CD4-positive, CD25-positive, alpha-beta regulatory T cell (primary cell): ENCODE data around the gene FARP1. TPM values are rescaled to one million over a fixed set of nuclear protein-coding genes. Genes with fewer than 3 reads are reported as not detected.

Experiments used
- ATAC-seq, 2 donors: fragments of 150-1000 bp; cut with Tn5 transposase; one replicate each; pipeline ENCODE4 v1.10.0; 2021; ENCODE audit warnings: low read depth in 2 of 2, moderate number of reproducible peaks in 2 of 2, moderate library complexity in 1 of 2
- DNase-seq, 3 donors: peaks; one replicate each; pipeline versions ENCODE4 v3.0.0 to v3.0.0-alpha.2; 2012 to 2022; ENCODE audit warnings: mixed read lengths in 1 of 3
- H3K27ac ChIP-seq: one replicate; pipeline ENCODE4 v1.7.0; 2013; ENCODE audit warnings: mild to moderate bottlenecking, low read length; ENCODE audit not compliant: insufficient read depth, poor library complexity, severe bottlenecking
- H3K27me3 ChIP-seq: one replicate; pipeline ENCODE4 v1.7.0; 2013; ENCODE audit warnings: low read length; ENCODE audit not compliant: control insufficient read depth, insufficient read depth
- H3K36me3 ChIP-seq: one replicate; pipeline ENCODE4 v1.7.0; 2013; ENCODE audit warnings: mild to moderate bottlenecking, low read length, moderate library complexity; ENCODE audit not compliant: control insufficient read depth, insufficient read depth
- H3K4me1 ChIP-seq: 2 replicates; pipeline ENCODE4 v1.7.0; 2013; ENCODE audit warnings: mild to moderate bottlenecking, low read length; ENCODE audit not compliant: insufficient read depth, control insufficient read depth, poor library complexity, severe bottlenecking
- H3K4me3 ChIP-seq: one replicate; pipeline ENCODE4 v1.7.0; 2013; ENCODE audit warnings: low read depth, mild to moderate bottlenecking, low read length, moderate library complexity
- H3K9me3 ChIP-seq, 2 experiments: 1 replicate in 1 of 2; 2 replicates in 1 of 2; pipeline ENCODE4 v1.7.0; 2013; ENCODE audit warnings: low read length in 2 of 2, mild to moderate bottlenecking in 1 of 2, moderate library complexity in 1 of 2; ENCODE audit not compliant: control insufficient read depth in 2 of 2
- H3K27ac Mint-ChIP-seq, 3 donors: one replicate each; pipeline ENCODE4 v1.8.0; 2020 to 2022; ENCODE audit warnings: mild to moderate bottlenecking in 3 of 3, mixed read lengths in 3 of 3, moderate library complexity in 2 of 3
- H3K27me3 Mint-ChIP-seq: one replicate; pipeline ENCODE4 v1.8.0; 2022; ENCODE audit warnings: mild to moderate bottlenecking, mixed read lengths
- H3K36me3 Mint-ChIP-seq: one replicate; pipeline ENCODE4 v1.8.0; 2020; ENCODE audit warnings: mixed read lengths
- H3K4me1 Mint-ChIP-seq, 4 donors: one replicate each; pipeline ENCODE4 v1.8.0; 2020 to 2022; ENCODE audit warnings: mixed read lengths in 4 of 4, mild to moderate bottlenecking in 1 of 4
- H3K4me3 Mint-ChIP-seq, 4 donors: one replicate each; pipeline ENCODE4 v1.8.0; 2020 to 2022; ENCODE audit warnings: mild to moderate bottlenecking in 4 of 4, mixed read lengths in 4 of 4, moderate library complexity in 3 of 4
- H3K9me3 Mint-ChIP-seq, 7 donors: one replicate each; pipeline ENCODE4 v1.8.0; 2020 to 2022; ENCODE audit warnings: mixed read lengths in 7 of 7, mild to moderate bottlenecking in 3 of 7, moderate library complexity in 2 of 7
- polyA plus RNA-seq, 4 donors: library from polyadenylated mRNA; unstranded; fragments of 300-500 nt; fragmentation: Illumina TruSeq; gene quantifications; one replicate each; pipeline ENCODE4 v1.2.3, GENCODE V29; 2021
- total RNA-seq: library from RNA; stranded (reverse); gene quantifications from one replicate; pipeline ENCODE4 v1.2.3, GENCODE V29; 2022

The FARP1 gene
- total and polyA plus RNA-seq, 5 donors from 2014 or later = 0.25 to 0.79 (median 0.46) TPM

DNA sequence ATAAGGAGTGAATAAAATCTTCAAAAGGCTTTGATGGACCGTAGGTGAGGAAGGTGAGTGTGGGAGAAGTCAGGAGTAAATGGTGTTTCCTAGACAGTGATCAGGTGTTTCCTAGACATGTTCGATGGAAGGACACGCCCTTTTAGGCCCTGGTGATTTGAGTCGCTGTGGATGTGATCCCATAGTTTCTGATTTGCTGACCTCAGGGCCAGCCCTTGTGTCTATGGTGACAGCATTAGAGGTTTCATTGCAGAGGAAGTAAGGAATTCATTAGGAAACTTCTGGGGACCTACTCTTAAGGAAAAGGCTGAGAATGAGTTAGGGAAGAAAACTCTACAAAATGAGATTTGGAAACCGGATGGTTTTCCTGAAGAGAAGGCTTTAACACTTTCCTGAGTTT, 65.7 kb downstream of the FARP1 start:
- no peak for ATAC-seq
- Mint-ChIP-seq H3K27ac (no peak overlapping the region), H3K27me3 (peaks cover 8% of the 10 kb centered on the region)

DNA sequence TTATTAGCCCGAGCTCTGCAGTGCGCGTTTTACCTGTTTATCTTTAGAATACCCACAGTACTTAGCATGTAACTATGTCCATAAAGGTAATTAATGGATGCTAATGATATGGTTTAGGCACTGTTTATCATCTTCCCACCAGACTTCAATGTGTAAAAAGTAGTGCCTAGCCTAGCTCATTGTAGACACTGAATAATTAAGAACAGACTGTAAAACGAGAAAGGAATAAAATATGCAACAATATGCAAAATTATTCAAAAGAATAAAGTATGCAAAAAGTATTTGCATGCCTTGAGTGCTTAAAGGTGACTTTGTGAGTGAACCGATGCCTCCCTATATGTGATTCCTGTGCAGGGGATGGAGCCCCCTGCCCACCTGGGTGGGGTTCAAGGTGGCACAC, 69.9 kb downstream of the FARP1 start:
- Histone ChIP-seq H3K4me3 (no peak overlapping the region), H3K9me3 (no peaks in the 10 kb centered on the region), H3K36me3 (no peaks in the 10 kb centered on the region), H3K27me3 (no peaks in the 10 kb centered on the region), H3K4me1 (no peaks in the 10 kb centered on the region), H3K27ac (no peak overlapping the region)
- Mint-ChIP-seq H3K4me3 (no peak overlapping the region), H3K27ac (no peak overlapping the region), H3K9me3 (peaks cover 0 to 5% (median 1%) of the 10 kb centered on the region in 7 donors), H3K4me1 (no peaks in the 10 kb centered on the region), H3K36me3 (no peaks in the 10 kb centered on the region), H3K27me3 (peaks cover 4% of the 10 kb centered on the region)
- DNase-seq (no peak), ATAC-seq (no peak)

More for the DNA sequence above, 65.7 kb downstream of the FARP1 start:
- Histone ChIP-seq H3K4me1 (no peaks in the 10 kb centered on the region), H3K9me3 (no peaks in the 10 kb centered on the region), H3K4me3 (no peak overlapping the region), H3K27ac (no peak overlapping the region), H3K36me3 (no peaks in the 10 kb centered on the region), H3K27me3 (no peaks in the 10 kb centered on the region)
- no peaks in the 10 kb centered on the region for H3K36me3 Mint-ChIP-seq
- peaks cover 0 to 18% (median 3%) of the 10 kb centered on the region in 7 donors for H3K9me3 Mint-ChIP-seq
- H3K4me3 Mint-ChIP-seq = no peak overlapping the region
- DNase-seq = no peak
- no peaks in the 10 kb centered on the region for H3K4me1 Mint-ChIP-seq

DNA sequence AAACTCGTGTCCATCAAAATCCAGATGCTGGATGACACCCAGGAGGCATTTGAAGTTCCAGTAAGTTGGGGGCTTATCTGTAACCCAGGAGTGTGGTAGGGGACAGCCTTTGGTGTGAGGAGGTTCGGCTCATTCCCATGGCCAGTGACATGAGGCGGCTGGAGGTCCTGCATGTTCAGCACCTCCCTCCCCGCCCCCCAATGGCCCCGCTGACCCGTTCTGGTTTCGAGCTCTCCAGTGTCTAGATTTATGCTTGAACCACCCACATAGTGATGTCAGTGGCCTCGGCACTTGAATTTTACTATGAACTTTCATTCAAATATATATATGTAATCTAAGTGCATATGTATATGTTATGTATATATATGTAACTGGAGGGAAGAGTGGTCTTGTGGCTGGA, 70.5 kb downstream of the FARP1 start:
- H3K27me3 Mint-ChIP-seq = peaks cover 4% of the 10 kb centered on the region
- peaks cover 0 to 5% (median 1%) of the 10 kb centered on the region in 7 donors for H3K9me3 Mint-ChIP-seq
- DNase-seq = no peak
- Histone ChIP-seq H3K27me3 (no peaks in the 10 kb centered on the region), H3K9me3 (no peaks in the 10 kb centered on the region), H3K4me3 (no peak overlapping the region), H3K4me1 (no peaks in the 10 kb centered on the region), H3K27ac (no peak overlapping the region), H3K36me3 (no peaks in the 10 kb centered on the region)
- no peaks in the 10 kb centered on the region for H3K4me1 Mint-ChIP-seq
- no peak for ATAC-seq
- H3K36me3 Mint-ChIP-seq = no peaks in the 10 kb centered on the region
- no peak overlapping the region for H3K27ac Mint-ChIP-seq
- no peak overlapping the region for H3K4me3 Mint-ChIP-seq

DNA sequence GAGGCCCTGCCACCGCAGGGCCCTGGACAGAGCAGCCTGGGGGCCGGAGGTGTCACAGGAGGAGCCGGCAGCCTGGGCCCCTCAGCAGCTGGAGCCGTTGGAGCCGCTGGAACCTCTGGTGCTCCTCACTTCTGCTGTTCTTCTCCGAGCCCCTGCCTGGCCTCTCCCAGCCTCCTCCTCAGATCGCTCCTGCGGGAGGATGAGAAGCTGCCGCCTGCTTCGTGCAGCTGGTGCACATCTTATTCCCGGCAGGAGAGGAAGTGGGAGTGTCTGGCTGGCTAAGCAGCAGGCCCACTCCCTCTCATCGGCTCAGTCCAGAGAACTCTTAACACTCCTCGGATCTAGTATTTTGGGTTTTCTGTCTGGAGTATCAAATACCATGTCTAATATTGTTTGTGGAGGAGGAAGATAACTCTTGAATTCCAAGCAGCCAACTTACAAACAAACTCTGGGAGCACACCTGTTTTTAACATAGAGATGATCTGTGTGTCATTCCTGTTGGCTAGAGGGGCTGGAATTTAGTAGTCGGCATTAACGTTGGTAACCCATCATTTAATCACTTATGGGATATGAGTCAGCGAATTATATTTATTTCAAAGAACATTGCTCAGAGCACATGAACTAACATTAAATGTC, 71.2 kb downstream of the FARP1 start:
- Mint-ChIP-seq H3K36me3 (no peaks in the 10 kb centered on the region), H3K4me3 (no peak overlapping the region), H3K27ac (no peak overlapping the region), H3K27me3 (peaks cover 4% of the 10 kb centered on the region), H3K4me1 (no peaks in the 10 kb centered on the region), H3K9me3 (peaks cover 0 to 5% (median 1%) of the 10 kb centered on the region in 7 donors)
- no peaks in the 10 kb centered on the region for H3K36me3 ChIP-seq
- H3K27ac ChIP-seq = no peak overlapping the region
- no peaks in the 10 kb centered on the region for H3K27me3 ChIP-seq
- H3K4me3 ChIP-seq = no peak overlapping the region
- DNase-seq = no peak
- H3K9me3 ChIP-seq = no peaks in the 10 kb centered on the region
- no peaks in the 10 kb centered on the region for H3K4me1 ChIP-seq
- no peak for ATAC-seq

DNA sequence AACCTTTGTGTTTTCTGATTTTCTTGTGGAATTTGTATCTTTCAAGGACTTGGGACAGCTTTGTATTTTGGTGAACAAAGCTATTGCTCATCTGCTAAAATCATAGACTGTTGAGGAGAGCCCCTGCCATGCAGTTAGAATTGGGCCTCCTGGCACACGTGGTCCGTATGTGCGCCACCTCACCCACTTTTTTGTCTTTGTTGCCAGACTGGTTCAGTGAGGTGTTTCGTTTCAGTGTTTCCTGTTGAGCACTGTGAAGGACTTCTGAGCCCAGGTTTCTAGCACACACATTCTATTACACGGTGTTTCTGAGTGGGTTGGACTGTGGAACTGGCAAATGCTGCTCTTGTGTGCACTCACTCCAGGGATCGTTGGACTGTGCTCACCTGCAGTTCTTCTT, 71.8 kb downstream of the FARP1 start:
- Histone ChIP-seq H3K36me3 (no peaks in the 10 kb centered on the region), H3K9me3 (no peaks in the 10 kb centered on the region), H3K4me1 (no peaks in the 10 kb centered on the region), H3K27ac (no peak overlapping the region), H3K4me3 (no peak overlapping the region), H3K27me3 (no peaks in the 10 kb centered on the region)
- Mint-ChIP-seq H3K27me3 (peaks cover 4% of the 10 kb centered on the region), H3K36me3 (no peaks in the 10 kb centered on the region), H3K27ac (no peak overlapping the region), H3K9me3 (peaks cover 0 to 5% (median 1%) of the 10 kb centered on the region in 7 donors), H3K4me3 (no peak overlapping the region), H3K4me1 (no peaks in the 10 kb centered on the region)
- no peak for DNase-seq
- no peak for ATAC-seq

DNA sequence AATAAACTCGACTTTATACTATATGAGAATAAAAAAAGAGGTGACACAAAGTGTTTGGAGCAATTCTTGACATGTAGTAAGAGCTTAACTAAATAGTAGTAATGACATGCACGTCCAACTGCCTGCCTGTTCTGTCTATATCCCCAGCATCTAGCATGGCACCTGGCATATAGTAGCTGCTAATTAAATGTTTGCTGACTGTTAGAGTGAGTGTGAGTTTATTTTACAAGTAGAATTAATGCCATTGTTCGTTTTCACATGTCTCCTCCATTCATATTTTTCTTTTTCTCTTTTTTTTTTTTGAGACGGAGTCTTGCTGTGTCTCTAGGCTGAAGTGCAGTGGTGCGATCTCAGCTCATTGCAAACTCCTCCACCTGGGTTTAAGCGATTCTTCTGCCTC, 72.6 kb downstream of the FARP1 start:
- Mint-ChIP-seq H3K27me3 (peaks cover 4% of the 10 kb centered on the region), H3K4me3 (no peak overlapping the region), H3K9me3 (peaks cover 0 to 5% (median 1%) of the 10 kb centered on the region in 7 donors), H3K27ac (no peak overlapping the region), H3K36me3 (no peaks in the 10 kb centered on the region), H3K4me1 (no peaks in the 10 kb centered on the region)
- H3K27ac ChIP-seq = no peak overlapping the region
- no peaks in the 10 kb centered on the region for H3K9me3 ChIP-seq
- H3K36me3 ChIP-seq = no peaks in the 10 kb centered on the region
- no peak overlapping the region for H3K4me3 ChIP-seq
- no peak for DNase-seq
- H3K27me3 ChIP-seq = no peaks in the 10 kb centered on the region
- H3K4me1 ChIP-seq = no peaks in the 10 kb centered on the region
- ATAC-seq = no peak

DNA sequence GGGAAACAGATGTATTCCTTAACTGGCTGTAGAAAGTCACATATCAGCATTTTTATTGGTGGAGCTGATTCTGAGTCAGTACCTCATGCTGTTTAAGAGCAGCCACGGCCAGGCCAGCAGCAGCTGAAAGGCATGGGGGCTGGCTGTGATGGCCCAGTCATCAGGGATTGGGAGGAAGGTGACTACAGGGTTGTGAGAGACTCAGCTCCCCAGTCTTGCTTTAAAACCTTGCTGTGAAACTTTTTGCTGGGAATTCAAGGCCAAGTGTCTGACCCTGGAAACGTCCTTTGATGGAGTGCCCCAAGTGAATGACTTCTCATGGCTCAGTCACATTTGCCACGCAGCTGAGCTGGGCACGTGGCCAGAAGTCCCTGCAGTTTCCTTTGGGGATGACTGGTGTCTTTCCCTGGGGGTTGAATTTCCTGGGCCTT, 73.3 kb downstream of the FARP1 start:
- peaks cover 4% of the 10 kb centered on the region for H3K27me3 Mint-ChIP-seq
- Histone ChIP-seq H3K4me3 (no peak overlapping the region), H3K36me3 (no peaks in the 10 kb centered on the region), H3K9me3 (no peaks in the 10 kb centered on the region), H3K27ac (no peak overlapping the region), H3K27me3 (peaks cover under 1% of the 10 kb centered on the region), H3K4me1 (no peaks in the 10 kb centered on the region)
- ATAC-seq = no peak
- H3K36me3 Mint-ChIP-seq = no peaks in the 10 kb centered on the region
- no peak for DNase-seq
- H3K27ac Mint-ChIP-seq = no peak overlapping the region
- H3K9me3 Mint-ChIP-seq = peaks cover 0 to 5% (median 0%) of the 10 kb centered on the region in 7 donors
- H3K4me3 Mint-ChIP-seq = no peak overlapping the region
- no peaks in the 10 kb centered on the region for H3K4me1 Mint-ChIP-seq

DNA sequence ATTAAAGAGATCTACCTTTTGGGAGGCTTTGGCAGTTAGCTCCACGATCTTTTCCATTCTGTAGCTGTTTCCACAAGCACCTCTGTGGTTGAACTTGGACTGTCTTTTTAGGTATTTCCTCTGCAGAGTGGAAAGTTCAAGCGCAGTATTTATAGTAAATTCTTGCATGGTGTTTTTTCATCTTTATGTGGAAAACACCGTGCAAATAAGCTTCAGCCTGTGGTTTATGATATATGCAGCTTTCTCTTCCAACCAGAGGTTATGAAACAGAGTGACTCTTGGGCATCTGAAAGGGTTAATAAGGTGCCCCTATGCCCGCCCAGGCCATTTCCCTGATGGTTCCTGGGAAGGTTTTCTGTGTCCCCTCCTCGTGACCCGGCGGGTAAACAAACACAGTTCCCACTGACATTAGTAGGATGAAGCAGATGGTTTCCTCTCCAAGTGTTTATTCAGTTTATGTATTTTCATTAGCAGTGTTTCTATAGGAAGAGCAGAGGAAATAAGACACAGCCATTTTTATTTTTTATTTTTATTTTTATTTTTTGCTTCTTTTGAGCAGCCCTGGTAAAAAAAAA, 73.9 kb downstream of the FARP1 start:
- Mint-ChIP-seq H3K36me3 (no peaks in the 10 kb centered on the region), H3K27me3 (peaks cover 4% of the 10 kb centered on the region), H3K4me1 (no peaks in the 10 kb centered on the region), H3K4me3 (peak overlapping the region in 1 of 4 donors; percentile 75), H3K27ac (no peak overlapping the region), H3K9me3 (peaks cover 0 to under 1% (median 0%) of the 10 kb centered on the region in 7 donors)
- H3K4me3 ChIP-seq = no peak overlapping the region
- DNase-seq (no peak), ATAC-seq (no peak)
- H3K27ac ChIP-seq = no peak overlapping the region
- H3K9me3 ChIP-seq = no peaks in the 10 kb centered on the region
- H3K36me3 ChIP-seq = no peaks in the 10 kb centered on the region
- no peaks in the 10 kb centered on the region for H3K4me1 ChIP-seq
- peaks cover 2% of the 10 kb centered on the region for H3K27me3 ChIP-seq
